ENCODE data around the gene ODAD4. TPM values are rescaled to one million over a fixed set of nuclear protein-coding genes. Genes with fewer than 3 reads are reported as not detected.

The ODAD4 gene
- total RNA-seq, 1 donor, result not detected

DNA sequence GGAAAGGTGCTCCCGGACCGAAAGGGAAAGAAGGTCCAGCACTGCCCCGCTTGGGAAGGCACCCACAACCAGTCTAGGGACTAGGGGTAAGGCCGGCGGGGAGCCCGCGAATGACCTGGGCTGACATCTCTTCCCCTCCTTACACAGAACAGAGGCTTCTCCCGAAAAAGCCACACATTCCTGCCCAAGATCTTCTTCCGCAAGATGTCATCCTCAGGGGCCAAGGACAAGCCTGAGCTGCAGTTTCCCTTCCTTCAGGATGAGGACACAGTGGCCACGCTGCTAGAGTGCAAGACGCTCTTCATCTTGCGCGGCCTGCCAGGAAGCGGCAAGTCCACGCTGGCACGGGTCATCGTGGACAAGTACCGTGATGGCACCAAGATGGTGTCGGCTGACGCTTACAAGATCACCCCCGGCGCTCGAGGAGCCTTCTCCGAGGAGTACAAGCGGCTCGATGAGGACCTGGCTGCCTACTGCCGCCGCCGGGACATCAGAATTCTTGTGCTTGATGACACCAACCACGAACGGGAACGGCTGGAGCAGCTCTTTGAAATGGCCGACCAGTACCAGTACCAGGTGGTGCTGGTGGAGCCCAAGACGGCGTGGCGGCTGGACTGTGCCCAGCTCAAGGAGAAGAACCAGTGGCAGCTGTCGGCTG is 37.6 kb downstream of the ODAD4 start:
- Histone ChIP-seq H3K27me3 (ENCODE audit: insufficient read depth, low read length) (no peaks in the 10 kb centered on the region), H3K4me1 (ENCODE audit: insufficient read depth, low read length) (peaks cover 34% of the 10 kb centered on the region), H3K4me3 (ENCODE audit: low read length) (no peak overlapping the region), H3K9me3 (ENCODE audit: low read depth, low read length) (no peaks in the 10 kb centered on the region)

DNA sequence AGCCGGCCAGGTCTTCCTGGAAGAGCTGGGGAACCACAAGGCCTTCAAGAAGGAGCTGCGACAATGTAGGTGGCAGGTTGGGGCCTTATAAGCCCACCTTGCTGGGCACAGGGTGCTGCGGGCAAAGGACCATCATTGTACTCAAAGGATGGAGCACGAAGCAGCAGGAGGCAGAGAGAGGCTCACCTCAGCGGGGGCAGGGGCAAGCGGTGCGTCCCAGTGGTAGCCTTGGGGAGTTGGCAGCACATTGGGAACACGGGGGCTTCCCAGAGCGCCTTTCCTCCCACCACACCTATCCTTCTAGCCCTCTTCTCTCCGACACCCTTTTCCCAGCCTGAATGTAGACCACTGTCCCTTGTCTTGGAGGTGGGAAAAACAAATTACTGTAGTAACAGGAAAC is 38.3 kb downstream of the ODAD4 start:
- Histone ChIP-seq H3K4me3 (ENCODE audit: low read length) (no peak overlapping the region), H3K9me3 (ENCODE audit: low read depth, low read length) (no peaks in the 10 kb centered on the region), H3K27me3 (ENCODE audit: insufficient read depth, low read length) (no peaks in the 10 kb centered on the region), H3K4me1 (ENCODE audit: insufficient read depth, low read length) (peaks cover 34% of the 10 kb centered on the region)

DNA sequence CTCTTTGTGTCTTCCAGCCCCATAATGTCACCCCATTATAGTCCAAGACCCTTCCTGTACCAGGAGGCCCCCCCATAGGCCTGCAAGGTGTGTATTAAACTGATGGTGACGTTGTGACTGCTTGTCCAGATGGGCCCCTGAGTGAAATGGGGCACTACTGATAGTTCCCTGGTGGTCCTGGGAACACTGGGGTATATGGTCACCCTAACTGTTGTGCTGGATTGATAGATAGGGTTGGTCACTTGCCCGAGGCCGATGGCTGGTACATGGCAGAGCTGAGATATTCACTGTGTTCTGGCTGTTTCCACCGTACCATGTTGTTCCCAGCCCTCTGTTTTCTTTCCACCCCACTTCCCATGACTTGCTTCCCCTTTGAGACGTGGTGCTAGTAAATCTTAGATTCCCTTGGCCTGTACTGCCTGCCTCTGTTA is 40.5 kb downstream of the ODAD4 start:
- H3K4me3 ChIP-seq (ENCODE audit: low read length), result no peak overlapping the region
- no peaks in the 10 kb centered on the region for H3K9me3 ChIP-seq (ENCODE audit: low read depth, low read length)
- peaks cover 24% of the 10 kb centered on the region for H3K4me1 ChIP-seq (ENCODE audit: insufficient read depth, low read length)
- no peaks in the 10 kb centered on the region for H3K27me3 ChIP-seq (ENCODE audit: insufficient read depth, low read length)

DNA sequence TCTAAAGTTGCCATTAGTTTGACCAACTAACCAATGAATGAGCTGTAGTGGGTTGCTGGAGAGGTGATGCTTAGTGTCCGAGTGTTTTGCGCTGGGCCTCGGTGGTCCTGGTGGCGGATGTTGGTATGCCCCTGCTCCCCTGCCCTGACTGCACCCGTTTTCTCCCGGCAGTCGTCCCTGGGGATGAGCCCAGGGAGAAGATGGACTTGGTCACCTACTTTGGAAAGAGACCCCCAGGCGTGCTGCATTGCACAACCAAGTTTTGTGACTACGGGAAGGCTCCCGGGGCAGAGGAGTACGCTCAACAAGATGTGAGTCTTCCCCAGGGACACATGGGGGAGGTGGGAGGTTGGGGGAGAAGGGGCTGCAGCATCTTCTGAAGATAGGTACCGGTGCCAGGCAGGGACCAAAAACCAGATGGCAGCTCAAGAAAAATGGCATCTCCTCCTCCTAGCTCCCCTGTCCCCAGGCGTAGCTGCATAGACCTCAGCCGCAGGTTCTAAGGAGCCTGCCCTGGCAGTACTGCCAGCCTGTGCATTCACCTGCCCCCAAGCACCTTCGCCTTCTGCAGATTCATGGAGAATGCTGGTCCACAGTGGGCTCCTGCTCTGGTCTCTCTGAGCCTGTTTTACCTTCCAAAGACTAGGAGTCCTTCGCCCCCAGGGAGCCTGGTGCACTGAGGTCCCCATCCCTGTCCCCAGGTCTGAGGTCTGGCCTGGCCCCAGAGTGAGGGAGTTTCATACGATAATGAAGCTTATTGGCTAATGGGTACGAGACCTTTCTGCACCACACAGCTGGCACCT is 41.5 kb downstream of the ODAD4 start:
- no peak overlapping the region for H3K4me3 ChIP-seq (ENCODE audit: low read length)
- H3K9me3 ChIP-seq (ENCODE audit: low read depth, low read length), result no peaks in the 10 kb centered on the region
- no peaks in the 10 kb centered on the region for H3K27me3 ChIP-seq (ENCODE audit: insufficient read depth, low read length)
- peaks cover 19% of the 10 kb centered on the region for H3K4me1 ChIP-seq (ENCODE audit: insufficient read depth, low read length)

DNA sequence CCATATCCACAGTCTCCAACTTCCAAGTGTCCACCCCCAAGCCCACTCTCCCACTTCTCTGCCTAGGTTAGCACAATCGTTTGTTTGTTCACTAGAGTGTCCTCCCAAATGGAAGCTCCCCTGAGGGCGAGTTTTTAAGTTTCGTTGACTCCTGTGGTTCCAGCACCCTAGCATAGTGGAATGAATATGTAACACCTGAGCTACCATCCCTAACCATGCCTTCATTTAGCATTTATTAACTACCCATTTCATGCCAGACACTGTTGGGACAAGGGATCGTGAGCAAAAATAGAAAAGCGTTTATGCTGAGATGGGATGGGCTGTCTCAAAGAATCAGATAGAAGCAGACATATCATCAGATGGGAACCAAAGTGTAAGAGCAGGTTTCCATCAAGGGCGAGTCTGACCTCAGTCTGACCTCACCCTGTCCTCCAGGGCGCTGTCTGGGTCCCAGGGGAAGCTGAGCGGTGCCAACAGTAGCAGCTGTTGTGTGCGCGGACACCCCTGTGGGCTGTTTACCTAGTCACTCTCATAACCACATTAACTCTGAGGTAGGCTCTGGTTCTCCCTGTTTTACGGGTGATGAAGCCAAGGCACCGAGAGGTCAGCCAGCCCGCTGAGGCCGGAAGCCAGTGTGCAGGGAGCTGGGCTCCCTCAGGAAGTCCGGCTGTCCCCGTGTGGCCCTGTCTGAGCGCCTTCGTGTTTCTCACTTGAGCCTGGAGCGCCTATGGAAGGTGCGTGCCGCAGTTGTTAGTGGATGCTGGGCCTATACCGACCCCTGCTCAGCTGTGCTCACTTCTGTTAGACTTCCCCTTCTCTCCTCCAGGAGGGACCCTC is 42.4 kb downstream of the ODAD4 start:
- no peaks in the 10 kb centered on the region for H3K9me3 ChIP-seq (ENCODE audit: low read depth, low read length)
- no peaks in the 10 kb centered on the region for H3K27me3 ChIP-seq (ENCODE audit: insufficient read depth, low read length)
- no peak overlapping the region for H3K4me3 ChIP-seq (ENCODE audit: low read length)
- H3K4me1 ChIP-seq (ENCODE audit: insufficient read depth, low read length), result peaks cover 12% of the 10 kb centered on the region

DNA sequence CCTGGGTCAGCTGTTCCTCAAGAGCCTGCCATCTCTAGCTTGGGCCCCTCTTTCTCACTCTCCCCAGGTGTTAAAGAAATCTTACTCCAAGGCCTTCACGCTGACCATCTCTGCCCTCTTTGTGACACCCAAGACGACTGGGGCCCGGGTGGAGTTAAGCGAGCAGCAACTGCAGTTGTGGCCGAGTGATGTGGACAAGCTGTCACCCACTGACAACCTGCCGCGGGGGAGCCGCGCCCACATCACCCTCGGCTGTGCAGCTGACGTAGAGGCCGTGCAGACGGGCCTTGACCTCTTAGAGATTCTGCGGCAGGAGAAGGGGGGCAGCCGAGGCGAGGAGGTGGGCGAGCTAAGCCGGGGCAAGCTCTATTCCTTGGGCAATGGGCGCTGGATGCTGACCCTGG is 43.0 kb downstream of the ODAD4 start:
- Histone ChIP-seq H3K27me3 (ENCODE audit: insufficient read depth, low read length) (no peaks in the 10 kb centered on the region), H3K4me3 (ENCODE audit: low read length) (no peak overlapping the region), H3K4me1 (ENCODE audit: insufficient read depth, low read length) (peaks cover 7% of the 10 kb centered on the region), H3K9me3 (ENCODE audit: low read depth, low read length) (no peaks in the 10 kb centered on the region)

DNA sequence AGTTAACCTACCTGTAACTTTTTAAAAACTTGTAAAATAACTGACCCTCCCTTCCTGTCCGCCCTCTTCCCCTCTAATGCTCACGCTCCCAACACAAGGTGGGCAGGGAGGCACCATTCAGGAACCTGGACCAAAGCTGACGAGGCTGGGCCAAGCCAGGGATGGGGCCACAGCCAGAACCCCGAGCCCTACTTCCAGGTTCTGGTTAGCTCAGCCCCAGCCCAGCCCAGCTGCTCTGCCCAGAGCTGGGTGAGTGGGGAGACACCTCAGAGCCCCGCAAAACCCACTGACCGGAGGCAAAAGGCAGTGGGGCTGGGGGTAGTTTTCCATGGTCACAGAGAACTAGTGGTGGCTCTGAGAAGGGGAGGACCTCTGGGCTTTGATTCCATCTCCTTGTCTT is 43.6 kb downstream of the ODAD4 start:
- H3K4me3 ChIP-seq (ENCODE audit: low read length), result no peak overlapping the region
- H3K4me1 ChIP-seq (ENCODE audit: insufficient read depth, low read length), result peaks cover 7% of the 10 kb centered on the region
- no peaks in the 10 kb centered on the region for H3K9me3 ChIP-seq (ENCODE audit: low read depth, low read length)
- no peaks in the 10 kb centered on the region for H3K27me3 ChIP-seq (ENCODE audit: insufficient read depth, low read length)

DNA sequence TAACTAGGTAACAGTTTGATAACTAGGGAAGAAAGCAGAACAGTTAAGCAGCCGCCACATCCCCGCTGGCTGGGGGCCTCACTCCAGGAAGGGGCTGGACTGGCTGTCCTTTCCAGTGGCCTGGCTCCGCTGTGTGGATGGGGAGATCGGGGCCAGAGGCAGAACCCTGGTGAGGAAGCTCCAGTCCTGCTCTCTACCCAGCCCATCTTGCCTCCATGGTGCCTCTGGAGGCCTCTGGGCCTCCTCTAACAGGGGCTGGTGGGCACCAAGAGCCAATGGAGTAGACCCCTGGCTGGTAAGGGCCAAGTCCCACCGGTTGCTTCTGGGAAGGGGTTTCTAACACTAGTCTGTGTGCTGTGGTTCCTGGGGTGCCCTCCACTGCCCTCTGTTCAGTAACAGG is 44.2 kb downstream of the ODAD4 start:
- Histone ChIP-seq H3K4me3 (ENCODE audit: low read length) (no peak overlapping the region), H3K9me3 (ENCODE audit: low read depth, low read length) (no peaks in the 10 kb centered on the region), H3K4me1 (ENCODE audit: insufficient read depth, low read length) (peaks cover 7% of the 10 kb centered on the region), H3K27me3 (ENCODE audit: insufficient read depth, low read length) (no peaks in the 10 kb centered on the region)

DNA sequence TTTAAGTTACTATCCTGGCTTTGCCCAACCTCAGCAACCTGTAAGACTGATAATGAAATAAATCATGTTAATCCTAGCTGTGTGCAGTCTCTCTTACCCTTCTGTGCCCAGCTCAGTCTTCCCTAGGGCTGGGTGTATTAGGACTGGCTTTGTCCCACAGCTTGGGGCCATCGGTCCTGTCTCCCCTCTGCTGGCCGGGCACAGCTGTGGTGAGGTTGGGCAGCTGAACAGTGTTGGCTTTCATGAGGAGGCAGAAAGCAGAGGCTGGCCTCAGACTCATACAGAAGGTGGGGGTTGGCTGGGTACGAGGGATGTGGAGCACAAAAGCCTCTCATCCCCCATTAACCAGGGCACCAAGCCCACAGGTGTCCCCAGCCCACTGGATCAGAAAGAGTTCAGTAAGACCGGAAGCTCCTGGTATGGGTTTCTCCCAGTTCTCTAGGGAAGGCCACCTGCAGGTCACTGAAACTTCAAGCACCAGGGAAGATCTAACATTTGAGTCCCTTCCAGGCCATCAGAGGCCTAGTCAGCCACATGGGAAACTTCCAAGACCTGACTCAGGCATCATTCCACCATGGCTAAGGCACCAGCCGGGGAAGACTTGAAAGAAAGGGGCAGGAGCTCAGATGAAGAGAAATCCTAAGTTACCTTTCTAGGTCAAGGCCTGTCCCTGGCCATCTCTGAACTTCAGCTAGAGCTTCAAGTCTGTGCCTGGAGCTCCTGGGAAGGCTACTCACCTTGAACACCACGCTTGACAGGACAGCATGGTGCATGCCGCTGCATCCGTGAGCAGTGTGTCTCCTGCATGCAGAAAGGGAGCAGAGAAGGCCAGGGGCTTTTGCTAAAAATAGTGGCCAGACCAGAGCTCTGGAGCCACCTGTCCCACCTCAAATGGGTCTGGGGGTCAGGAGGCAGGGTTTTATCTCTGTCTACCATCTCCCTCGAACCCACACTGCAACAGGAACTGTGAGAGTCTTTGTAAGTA is 45.0 kb downstream of the ODAD4 start:
- H3K9me3 ChIP-seq (ENCODE audit: low read depth, low read length), result no peaks in the 10 kb centered on the region
- no peak overlapping the region for H3K4me3 ChIP-seq (ENCODE audit: low read length)
- H3K27me3 ChIP-seq (ENCODE audit: insufficient read depth, low read length), result no peaks in the 10 kb centered on the region
- peaks cover 7% of the 10 kb centered on the region for H3K4me1 ChIP-seq (ENCODE audit: insufficient read depth, low read length)

DNA sequence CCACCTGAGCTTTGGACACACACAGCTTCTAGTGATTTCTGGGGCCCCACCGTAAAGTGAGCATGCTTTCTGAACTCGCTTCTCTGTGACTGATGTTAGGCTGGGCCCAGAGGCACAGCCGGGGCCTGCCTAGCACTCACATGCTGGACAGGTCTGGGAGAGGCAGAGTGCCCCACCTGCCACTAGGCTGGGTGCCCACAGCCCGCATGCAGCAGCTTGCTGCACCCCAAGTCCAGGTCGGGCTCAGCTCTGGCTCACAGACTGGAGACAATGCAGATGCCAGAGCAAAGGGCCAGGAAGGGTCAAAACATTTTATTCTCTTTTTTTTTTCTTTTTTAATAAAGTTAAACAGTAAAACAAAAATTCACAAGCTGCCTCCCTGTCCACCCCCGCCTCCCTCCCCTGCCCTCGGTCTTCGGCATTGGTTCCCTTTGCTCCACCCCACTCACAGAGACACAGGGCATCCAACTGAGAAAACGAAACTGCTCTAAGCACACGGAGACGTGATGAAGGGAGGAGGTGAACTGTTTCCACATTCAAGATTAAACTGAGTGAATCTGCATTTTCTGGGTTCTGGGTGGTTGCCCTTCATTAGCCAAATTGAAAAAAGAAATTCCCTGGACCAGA is 45.8 kb downstream of the ODAD4 start:
- Histone ChIP-seq H3K9me3 (ENCODE audit: low read depth, low read length) (no peaks in the 10 kb centered on the region), H3K4me1 (ENCODE audit: insufficient read depth, low read length) (no peaks in the 10 kb centered on the region), H3K4me3 (ENCODE audit: low read length) (no peak overlapping the region), H3K27me3 (ENCODE audit: insufficient read depth, low read length) (no peaks in the 10 kb centered on the region)

DNA sequence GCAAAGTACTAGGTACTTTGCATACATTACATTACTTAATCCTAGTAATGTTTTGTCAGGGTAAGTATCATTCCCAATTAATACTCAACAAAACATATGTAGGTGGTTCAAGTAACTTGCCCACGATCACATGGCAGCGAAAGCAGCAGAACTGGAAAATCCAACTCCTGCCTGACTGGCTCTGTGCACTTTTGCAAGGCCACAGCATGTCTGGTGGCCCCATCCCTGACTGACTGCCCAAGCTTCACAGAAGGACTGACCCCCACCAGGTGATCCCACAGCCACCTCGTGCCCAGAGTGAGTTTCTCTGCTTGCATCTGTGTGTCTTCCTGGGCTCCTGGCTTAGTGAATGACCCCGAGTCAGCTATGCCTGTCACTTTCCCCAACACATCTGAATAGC is 47.6 kb downstream of the ODAD4 start:
- Histone ChIP-seq H3K4me3 (ENCODE audit: low read length) (no peak overlapping the region), H3K27me3 (ENCODE audit: insufficient read depth, low read length) (no peaks in the 10 kb centered on the region), H3K4me1 (ENCODE audit: insufficient read depth, low read length) (no peaks in the 10 kb centered on the region), H3K9me3 (ENCODE audit: low read depth, low read length) (no peaks in the 10 kb centered on the region)

DNA sequence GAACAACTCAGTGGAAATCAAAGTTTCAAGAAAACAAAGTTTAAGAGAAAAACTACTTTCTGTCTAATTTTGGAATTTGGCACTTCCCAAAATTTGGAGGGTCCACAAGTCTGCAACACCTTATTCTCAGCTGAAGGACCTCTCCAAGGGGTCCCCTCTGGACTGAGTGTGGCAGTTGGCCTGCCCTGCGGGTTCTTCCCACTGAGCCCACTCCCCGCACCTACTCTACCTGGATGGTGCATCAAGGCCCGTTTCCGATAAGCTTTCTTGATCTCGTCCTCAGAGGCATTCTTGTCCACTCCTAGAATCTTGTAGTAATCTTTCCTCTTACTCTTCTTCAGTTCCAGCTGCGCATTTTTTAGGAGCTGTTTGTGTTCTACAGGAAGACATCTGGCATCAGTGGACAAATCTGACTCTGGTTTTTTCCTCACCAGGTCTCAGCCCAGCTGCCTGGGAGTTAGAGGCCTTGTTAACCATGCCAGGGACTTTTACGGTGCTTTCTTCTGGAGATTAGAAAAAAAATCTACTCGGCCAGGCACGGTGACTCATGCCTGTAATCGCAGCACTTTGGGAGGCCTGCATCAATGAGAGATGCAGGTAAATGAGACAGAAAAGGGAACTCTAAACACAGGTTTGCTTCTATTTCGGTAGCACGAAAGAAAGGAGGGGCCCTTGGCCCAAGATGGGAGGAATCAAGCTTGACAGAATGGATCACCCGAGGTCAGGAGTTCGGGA is 51.8 kb downstream of the ODAD4 start:
- Histone ChIP-seq H3K27me3 (ENCODE audit: insufficient read depth, low read length) (no peaks in the 10 kb centered on the region), H3K9me3 (ENCODE audit: low read depth, low read length) (no peaks in the 10 kb centered on the region), H3K4me1 (ENCODE audit: insufficient read depth, low read length) (no peaks in the 10 kb centered on the region), H3K4me3 (ENCODE audit: low read length) (no peak overlapping the region)

DNA sequence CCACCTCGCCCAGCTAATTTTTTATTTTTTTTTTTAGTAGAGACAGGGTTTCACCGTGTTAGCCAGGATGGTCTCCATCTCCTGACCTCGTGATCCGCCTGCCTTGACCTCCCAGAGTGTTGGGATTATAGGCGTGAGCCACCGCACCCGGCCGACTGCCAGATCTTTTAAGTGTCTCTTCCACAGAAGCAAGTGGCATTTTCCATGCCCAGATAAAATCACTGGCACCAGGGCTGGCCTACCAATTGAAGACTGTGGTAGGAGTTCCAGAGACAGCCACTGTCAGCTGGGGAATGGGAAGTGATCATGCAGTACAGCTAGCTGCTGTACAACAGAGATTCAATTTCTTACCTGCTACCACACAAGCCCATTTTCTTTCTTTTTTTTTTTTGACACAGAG is 54.0 kb downstream of the ODAD4 start:
- Histone ChIP-seq H3K27me3 (ENCODE audit: insufficient read depth, low read length) (no peaks in the 10 kb centered on the region), H3K4me1 (ENCODE audit: insufficient read depth, low read length) (no peaks in the 10 kb centered on the region), H3K9me3 (ENCODE audit: low read depth, low read length) (no peaks in the 10 kb centered on the region), H3K4me3 (ENCODE audit: low read length) (no peak overlapping the region)
